Pancreas (tissue), 10 donors: ENCODE measurements around the gene IGSF23. TPM values are rescaled to one million over a fixed set of nuclear protein-coding genes. Genes with fewer than 3 reads are reported as not detected.

Source experiments
- ATAC-seq, 4 donors: fragments of 200-7000 bp; cut with Tn5 transposase; one replicate each; pipeline versions ENCODE4 v1.8.0 to v1.9.1; 2020; ENCODE audit warnings: mild to moderate bottlenecking in 4 of 4, moderate library complexity in 4 of 4
- DNase-seq, 6 donors: peaks; one replicate each; pipeline ENCODE4 v3.0.0-alpha.2; 2020
- FAIRE-seq: peaks from 2 replicates; lab custom pipeline; 2012; peaks lifted over from hg19 to GRCh38; lab: Jason Lieb, UNC
- H3K27ac ChIP-seq, 4 donors: fragments of 200-600 bp; sonication (generic); 1 replicate in 3 of 4; 2 replicates in 1 of 4; pipeline versions ENCODE4 v1.5.0 to v1.8.0; 2020
- H3K27me3 ChIP-seq, 4 donors: fragments of 200-600 bp; one replicate each; pipeline ENCODE4 v1.8.0; 2021
- H3K36me3 ChIP-seq, 3 donors: fragments of 200-600 bp; sonication (generic) in 1 of 3; one replicate each; pipeline versions ENCODE4 v1.5.0 to v1.8.0; 2020 to 2021
- H3K4me1 ChIP-seq, 3 donors: fragments of 200-600 bp; one replicate each; pipeline ENCODE4 v1.8.0; 2021
- H3K4me3 ChIP-seq, 4 donors: fragments of 200-600 bp; sonication (generic) in 2 of 4; one replicate each; pipeline versions ENCODE4 v1.5.0 to v1.8.0; 2020 to 2021
- H3K9me3 ChIP-seq, 4 donors: fragments of 200-600 bp; one replicate each; pipeline ENCODE4 v1.8.0; 2021
- CTCF ChIP-seq, 4 donors: fragments of 200-600 bp; sonication (generic) in 3 of 4; IDR thresholded peaks; one replicate each; pipeline versions ENCODE4 v1.5.0 to v1.8.0; 2021; ENCODE audit warnings: antibody characterized with exemption in 4 of 4
- WGBS, 2 donors: extraction: QIAGEN DNeasy Blood & Tissue Kit; methylation state at CpG; one replicate each; pipeline ENCODE4 v1.1.7; 2013; 5-methylcytosine and 5-hydroxymethylcytosine counted together
- intact Hi-C, 3 donors: fragments of 100-400 bp; cut with DNase I; formaldehyde crosslinking; loops; one replicate each; pipeline versions ENCODE4 v1.11.1 to v1.14.2; 2022
- polyA plus RNA-seq, 2 donors: library from polyadenylated mRNA; stranded (reverse); fragments of 200-250 nt; gene quantifications; one replicate each; pipeline ENCODE4 v1.2.3, GENCODE V29; 2013
- total RNA-seq, 6 donors: library from RNA; stranded (reverse); fragmentation: NEBNext Ultra II Directional in 4 of 6; extraction: Animal tissue kit (Norgen Biotek cat#: 25700) in 4 of 6; gene quantifications; one replicate each; pipeline versions ENCODE4 v1.2.1 to v1.2.4, GENCODE V29; 2021 to 2023
- donor health status: healthy with polysubstance abuse.
- donor health status: DM: no; HTN: no; CAD: no; lungs with moderate emphysema.
- donor health status: DM: no; HTN: no; CAD: no.
- donor health status: control.
- donor health status: control.
- donor health status: Bipolar disorder and iron deficiency.
- donor health status: DM: yes; HTN: yes; CAD: no.
- donor health status: DM: no; HTN: no; CAD: no.
- donor health status: DM: no; HTN: no; CAD: no.
- donor health status: DM: yes; HTN: yes; CAD: no.

The IGSF23 gene
- total RNA-seq, result 1 to 10 TPM in 4 of 6 donors, under 1 TPM in 2; 0.43 to 1.3 (median 1.3) TPM
- polyA plus RNA-seq, result 1 to 10 TPM; 1.1 TPM

GRCh38 chr19:44613295-44614178, at the start of gene IGSF23:
Gene IGSF23, plus strand, starts transcription at chr19:44613563. Its CDS starts 83 bp downstream, at chr19:44613646.
- no peak for TF ChIP-seq CTCF (IDR thresholded peaks at IDR 0.05)
- H3K4me3 ChIP-seq, result no peak within 1 kb of the TSS
- FAIRE-seq, result no peak
- H3K27ac ChIP-seq, result no peak within 1 kb of the TSS
- DNase-seq, result no peak
- no peaks in the 10 kb centered on the region for H3K36me3 ChIP-seq
- ATAC-seq, result no peak
- intact Hi-C loops, result no loop called here
- H3K27me3 ChIP-seq, result no peaks in the 10 kb centered on the region
- H3K4me1 ChIP-seq, result no peaks in the 10 kb centered on the region
- WGBS, 2 donors, result 84 to 85% methylated on average over 25 of the region's 25 CpGs
- no peaks in the 10 kb centered on the region for H3K9me3 ChIP-seq

- H3K27ac ChIP-seq, result no peak overlapping the region
- intact Hi-C loops, result no loop called here
- no peak overlapping the region for H3K4me3 ChIP-seq
- FAIRE-seq (no peak), DNase-seq (no peak), ATAC-seq (peak in 1 of 4 donors; percentile 38)
- no peaks in the 10 kb centered on the region for H3K27me3 ChIP-seq
- no peaks in the 10 kb centered on the region for H3K9me3 ChIP-seq
- H3K36me3 ChIP-seq, result no peaks in the 10 kb centered on the region
- no peak for TF ChIP-seq CTCF (IDR thresholded peaks at IDR 0.05)
- 24 to 32% methylated on average over 5 of the region's 5 CpGs for WGBS, 2 donors
- H3K4me1 ChIP-seq, result no peaks in the 10 kb centered on the region
Observed at GRCh38 chr19:44566984-44567383, 46.4 kb upstream of the IGSF23 start.

- Histone ChIP-seq H3K9me3 (no peaks in the 10 kb centered on the region), H3K36me3 (no peaks in the 10 kb centered on the region), H3K4me3 (no peak overlapping the region), H3K27me3 (no peaks in the 10 kb centered on the region), H3K4me1 (no peaks in the 10 kb centered on the region), H3K27ac (no peak overlapping the region)
- WGBS, 2 donors, result 50 to 56% methylated on average over 2 of the region's 2 CpGs
- ATAC-seq, result no peak
- no peak for TF ChIP-seq CTCF (IDR thresholded peaks at IDR 0.05)
- intact Hi-C loops, result no loop called here
- FAIRE-seq, result no peak
- no peak for DNase-seq
Observed at GRCh38 chr19:44567745-44568144, 45.6 kb upstream of the IGSF23 start.

GRCh38 chr19:44570603-44570983, 42.8 kb upstream of the IGSF23 start:
- FAIRE-seq, result no peak
- H3K36me3 ChIP-seq, result no peaks in the 10 kb centered on the region
- no peak overlapping the region for H3K27ac ChIP-seq
- TF ChIP-seq CTCF (IDR thresholded peaks at IDR 0.05), result no peak
- no peak for ATAC-seq
- H3K27me3 ChIP-seq, result no peaks in the 10 kb centered on the region
- 19 to 33% methylated on average over 3 of the region's 3 CpGs for WGBS, 2 donors
- no peaks in the 10 kb centered on the region for H3K4me1 ChIP-seq
- intact Hi-C loops, result loop anchor here in 1 of 3 donors (5.0 kb wide), 1 partner anchor 87 kb away; no protein-coding TSS in a partner anchor
- H3K9me3 ChIP-seq, result no peaks in the 10 kb centered on the region
- DNase-seq, result no peak
- no peak overlapping the region for H3K4me3 ChIP-seq
